ENCODE measurements around the gene KLHL18. TPM values are rescaled to one million over a fixed set of nuclear protein-coding genes. Genes with fewer than 3 reads are reported as not detected.

KLHL18 gene
- total and polyA plus RNA-seq, 2 of the 4 experiments (the other 2 are of a cell fraction) = 29.1 to 76.2 TPM

GRCh38 chr3:47323431-47324277 lies 40.9 kb downstream of the KLHL18 start:
- H3K56ac ChIP-seq (ENCODE audit: extremely low read depth, insufficient read depth, low read length) = no peak overlapping the region
- peaks cover 19% of the 10 kb centered on the region for H3K4me1 ChIP-seq (ENCODE audit: control insufficient read depth, insufficient read depth, low read length)
- ChIA-PET CTCF (interaction anchor here (0.6 to 1.0 kb wide), 2 partner anchors 152 to 178 kb away, joined by 3 read pairs; no protein-coding TSS in a partner anchor), POLR2A (ENCODE audit: unreplicated experiment) (no interaction called here)
- H3K9me1 ChIP-seq (ENCODE audit: insufficient read depth, low read length) = peaks cover 14% of the 10 kb centered on the region; the same call in 1 of the 2 replicates
- H2AK5ac ChIP-seq (ENCODE audit: low read depth, low read length) = peak overlapping the region; percentile 86
- H3K4me3 ChIP-seq (ENCODE audit: insufficient read depth, low read depth, low read length) = no peak overlapping the region
- 100% methylated on average over 1 of the region's 8 CpGs; no CpG with 5 or more reads in 1 of the 2 experiments for WGBS, 2 experiments (ENCODE audit: extremely low coverage in 2 of 2, insufficient read length in 1 of 2)
- H4K8ac ChIP-seq (ENCODE audit: low read depth in 2 of 2, low read length in 2 of 2) = peak overlapping the region in 1 of 2 experiments; percentile 39; a peak in 3 of 4 replicates
- no peaks in the 10 kb centered on the region for H3K27me3 ChIP-seq (ENCODE audit: control insufficient read depth, insufficient read depth, low read length)
- H2AK9ac ChIP-seq (replicated peaks; ENCODE audit: low read depth, low read length, poor library complexity) = peak overlapping the region; percentile 76
- H2BK20ac ChIP-seq (ENCODE audit: low read depth, low read length) = no peak overlapping the region
- DNase-seq = peak; percentile 35
- H3K23ac ChIP-seq (ENCODE audit: low read depth, low read length) = no peak overlapping the region
- ATAC-seq (ENCODE audit: low read depth) = peak; percentile 18; the same call in 1 of the 2 replicates
- H3K9me3 ChIP-seq (ENCODE audit: control insufficient read depth, insufficient read depth, low read length) = no peaks in the 10 kb centered on the region
- dilution Hi-C loops (cut with HindIII; ENCODE audit: low sequenced_read_pairs, unreplicated experiment) (no loop called here), intact Hi-C loops (cut with micrococcal nuclease) (loop anchor here (1.0 to 10.0 kb wide), 4 partner anchors 159 to 619 kb away; partner anchors contain the start of gene SETD2), in situ Hi-C loops (cut with MboI; ENCODE audit: low sequenced_read_pairs) (loop anchor here (10.0 kb wide), 1 partner anchor 409 kb away; no protein-coding TSS in a partner anchor)
- H2AFZ ChIP-seq (replicated peaks; ENCODE audit: low read length, poor library complexity) = no peak overlapping the region
- BruUV-seq (replicated peaks) = no TSS peak
- no peak overlapping the region for H3K18ac ChIP-seq (ENCODE audit: low read depth, low read length)
- peak overlapping the region; percentile 68 for H3K4ac ChIP-seq (ENCODE audit: low read depth, low read length)
- peak overlapping the region; percentile 70; the same call in 1 of the 2 replicates for H4K91ac ChIP-seq (ENCODE audit: insufficient read depth, low read depth, low read length)
- H3K27ac ChIP-seq (ENCODE audit: insufficient read depth, low read length) = peak overlapping the region; percentile 43
- peaks cover 21% of the 10 kb centered on the region for H3K36me3 ChIP-seq (ENCODE audit: control insufficient read depth, insufficient read depth, low read length)
- H3K9ac ChIP-seq (ENCODE audit: low read depth, low read length) = no peak overlapping the region
- peak overlapping the region; percentile 27; the same call in 1 of the 2 replicates for H2BK120ac ChIP-seq (ENCODE audit: low read depth, low read length)
- peak overlapping the region; percentile 53; the same call in 1 of the 2 replicates for H3K14ac ChIP-seq (replicated peaks; ENCODE audit: low read depth, low read length)
- H2BK15ac ChIP-seq (ENCODE audit: low read depth, low read length) = peak overlapping the region; percentile 1; the same call in 2 of the 3 replicates
- H3K4me2 ChIP-seq (ENCODE audit: low read depth, low read length) = 0 out of 2 replicates have a peak overlapping the region, but pooled peaks have one; percentile 6
- peaks cover 15 to 33% of the 10 kb centered on the region in 2 experiments for H3K79me1 ChIP-seq (ENCODE audit: low read depth in 1 of 2, low read length in 2 of 2)
- peak overlapping the region; percentile 31; the same call in 1 of the 2 replicates for H4K5ac ChIP-seq (ENCODE audit: low read depth, low read length)
- H4K20me1 ChIP-seq (ENCODE audit: insufficient read depth, low read length) = peaks cover 9% of the 10 kb centered on the region; the same call in 1 of the 2 replicates
- H2BK5ac ChIP-seq (ENCODE audit: low read depth, low read length, poor library complexity, severe bottlenecking) = peak overlapping the region; percentile 68
- TF ChIP-seq BHLHE40 (IDR thresholded peaks at IDR 0.05; ENCODE audit: low read depth, low read length) (no peak), CEBPB (IDR thresholded peaks at IDR 0.05; ENCODE audit: low read depth, low read length) (no peak), CHD1 (IDR thresholded peaks at IDR 0.05; ENCODE audit: low read depth, low read length) (no peak), MAFK (IDR thresholded peaks at IDR 0.05; ENCODE audit: low read depth, low read length) (no peak), ELK1 (IDR thresholded peaks at IDR 0.05; ENCODE audit: borderline replicate concordance, low read depth, low read length) (no peak), MXI1 (IDR thresholded peaks at IDR 0.05; ENCODE audit: borderline replicate concordance, low read depth, low read length) (no peak), POLR2A (IDR thresholded peaks at IDR 0.05; ENCODE audit: low read depth, low read length) (no peak), FOS (IDR thresholded peaks at IDR 0.05; ENCODE audit: low read depth, low read length) (no peak), NFE2L2 (IDR thresholded peaks at IDR 0.05; ENCODE audit: low read depth, low read length) (no peak), CTCF (conservative IDR thresholded peaks at IDR 0.05; ENCODE audit: low read depth, low read length) (no peak), MAZ (IDR thresholded peaks at IDR 0.05; ENCODE audit: borderline replicate concordance, low read depth, low read length) (no peak), RCOR1 (IDR thresholded peaks at IDR 0.05; ENCODE audit: insufficient replicate concordance, low read length) (no peak), RFX5 (IDR thresholded peaks at IDR 0.05; ENCODE audit: low read depth, low read length) (no peak), RAD21 (IDR thresholded peaks at IDR 0.05; ENCODE audit: low read length) (no peak), SMC3 (IDR thresholded peaks at IDR 0.05; ENCODE audit: low read depth, low read length) (no peak)

Measured in IMR-90 (cell line).